Activated naive CD8-positive, alpha-beta T cell (primary cell): ENCODE data around the gene MCRS1.
"Not testable (repeated sequence)": the region's sequence is repeated elsewhere in the genome, so short reads cannot be mapped to it uniquely, and the experiment has no call there.

ENCODE experiments used
- H3K27ac Mint-ChIP-seq: one replicate; pipeline ENCODE4 v1.8.0; 2021; ENCODE audit warnings: mixed read lengths
- H3K27me3 Mint-ChIP-seq: one replicate; pipeline ENCODE4 v1.8.0; 2021; ENCODE audit warnings: mixed read lengths
- H3K36me3 Mint-ChIP-seq: one replicate; pipeline ENCODE4 v1.8.0; 2021; ENCODE audit warnings: mixed read lengths
- H3K4me1 Mint-ChIP-seq: one replicate; pipeline ENCODE4 v1.8.0; 2021; ENCODE audit warnings: low read depth, mixed read lengths
- H3K4me3 Mint-ChIP-seq: one replicate; pipeline ENCODE4 v1.8.0; 2021; ENCODE audit warnings: mild to moderate bottlenecking, mixed read lengths
- H3K9me3 Mint-ChIP-seq: one replicate; pipeline ENCODE4 v1.8.0; 2021; ENCODE audit warnings: low read depth, mixed read lengths

MCRS1 gene

GRCh38 chr12:49533331-49533730 is 34.6 kb downstream of the MCRS1 start:
- no peak overlapping the region for H3K27ac Mint-ChIP-seq
- no peak overlapping the region for H3K4me3 Mint-ChIP-seq
- H3K9me3 Mint-ChIP-seq = no peaks in the 10 kb centered on the region
- no peaks in the 10 kb centered on the region for H3K36me3 Mint-ChIP-seq
- H3K27me3 Mint-ChIP-seq = no peaks in the 10 kb centered on the region
- peaks cover 5% of the 10 kb centered on the region for H3K4me1 Mint-ChIP-seq

DNA sequence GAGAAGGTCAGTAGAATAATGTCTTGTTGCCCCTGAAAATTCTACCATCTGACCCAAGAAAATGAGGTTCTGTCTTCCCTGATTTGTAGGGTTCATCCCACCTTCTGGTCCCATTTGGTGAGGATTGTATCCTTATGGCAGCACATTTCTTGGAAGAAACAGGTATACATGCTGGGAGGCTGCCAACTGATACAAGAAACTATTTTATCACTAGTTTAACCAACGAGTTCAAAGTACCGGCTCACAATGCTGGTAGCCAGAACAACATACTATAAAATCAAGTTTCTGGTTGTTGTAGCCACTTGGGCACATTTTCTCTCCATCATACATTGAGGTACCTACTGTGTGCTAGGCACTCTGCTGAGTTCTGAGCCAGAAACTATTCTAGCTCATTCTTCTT is 36.2 kb downstream of the MCRS1 start:
- no peaks in the 10 kb centered on the region for H3K27me3 Mint-ChIP-seq
- no peaks in the 10 kb centered on the region for H3K36me3 Mint-ChIP-seq
- H3K9me3 Mint-ChIP-seq = no peaks in the 10 kb centered on the region
- no peak overlapping the region for H3K4me3 Mint-ChIP-seq
- no peak overlapping the region for H3K27ac Mint-ChIP-seq
- H3K4me1 Mint-ChIP-seq = no peaks in the 10 kb centered on the region

DNA sequence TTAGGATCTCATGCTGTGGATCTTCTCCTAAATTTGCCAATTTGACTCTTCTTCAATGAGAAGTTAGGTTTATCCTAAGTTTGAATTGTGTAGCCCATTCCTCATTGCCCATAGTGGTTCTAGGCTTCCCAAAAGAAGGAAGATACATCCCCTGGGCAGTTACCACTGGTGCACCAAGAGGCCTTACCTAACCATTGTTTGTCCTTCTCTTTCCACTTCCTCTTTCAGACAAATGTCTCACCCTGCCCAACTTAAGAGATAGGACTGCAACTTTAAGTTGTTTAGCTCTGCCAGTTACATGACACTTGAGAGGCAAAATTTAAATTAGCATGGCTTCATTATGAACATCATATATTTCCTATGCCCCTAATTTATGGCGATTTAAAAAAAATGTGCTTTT is 38.5 kb downstream of the MCRS1 start:
- no peaks in the 10 kb centered on the region for H3K27me3 Mint-ChIP-seq
- no peak overlapping the region for H3K4me3 Mint-ChIP-seq
- no peaks in the 10 kb centered on the region for H3K4me1 Mint-ChIP-seq
- no peaks in the 10 kb centered on the region for H3K9me3 Mint-ChIP-seq
- no peak overlapping the region for H3K27ac Mint-ChIP-seq
- peaks cover 9% of the 10 kb centered on the region for H3K36me3 Mint-ChIP-seq

DNA sequence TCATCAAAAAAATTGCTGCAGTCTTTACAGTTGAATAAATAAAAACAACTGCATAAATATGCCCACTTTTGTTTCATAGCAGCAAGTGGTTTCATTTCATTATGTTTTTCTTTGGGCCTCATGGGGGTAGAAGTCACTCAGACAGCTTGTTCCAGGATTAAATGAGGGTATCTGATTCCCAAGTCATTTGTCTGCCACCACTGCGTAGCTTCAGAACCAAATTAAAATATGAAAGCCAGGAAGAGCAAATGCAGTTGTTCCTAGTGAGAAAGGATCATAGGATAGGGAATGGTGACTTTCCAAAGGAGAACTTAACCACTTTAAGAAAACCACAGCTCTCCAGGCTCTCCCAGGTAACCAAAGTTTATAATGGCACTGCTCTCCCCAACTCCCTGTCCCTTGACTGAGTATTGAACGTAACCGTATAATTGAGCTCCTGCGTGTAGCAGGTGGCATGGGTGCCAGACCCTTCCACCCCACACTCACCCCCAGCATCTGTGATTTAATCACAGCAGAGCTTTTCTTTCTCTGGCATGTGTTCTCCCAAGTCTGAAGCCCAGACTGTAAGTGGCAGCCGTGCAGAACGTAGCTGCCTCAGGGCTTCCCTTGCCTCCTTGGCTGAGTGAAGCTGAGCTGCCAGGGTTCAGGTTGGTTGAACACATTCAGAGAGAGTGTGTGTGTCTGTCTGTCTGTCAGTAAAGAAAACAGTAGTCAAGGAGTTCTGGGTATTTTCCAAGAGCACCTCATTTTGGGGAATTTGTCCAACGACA is 40.4 kb downstream of the MCRS1 start:
- no peaks in the 10 kb centered on the region for H3K4me1 Mint-ChIP-seq
- peaks cover 10% of the 10 kb centered on the region for H3K36me3 Mint-ChIP-seq
- no peak overlapping the region for H3K4me3 Mint-ChIP-seq
- no peaks in the 10 kb centered on the region for H3K27me3 Mint-ChIP-seq
- no peaks in the 10 kb centered on the region for H3K9me3 Mint-ChIP-seq
- H3K27ac Mint-ChIP-seq = no peak overlapping the region

GRCh38 chr12:49525942-49526341 is 42.0 kb downstream of the MCRS1 start:
- no peaks in the 10 kb centered on the region for H3K27me3 Mint-ChIP-seq
- H3K4me3 Mint-ChIP-seq = no peak overlapping the region
- H3K9me3 Mint-ChIP-seq = no peaks in the 10 kb centered on the region
- no peak overlapping the region for H3K27ac Mint-ChIP-seq
- H3K36me3 Mint-ChIP-seq = peaks cover 11% of the 10 kb centered on the region
- H3K4me1 Mint-ChIP-seq = no peaks in the 10 kb centered on the region

DNA sequence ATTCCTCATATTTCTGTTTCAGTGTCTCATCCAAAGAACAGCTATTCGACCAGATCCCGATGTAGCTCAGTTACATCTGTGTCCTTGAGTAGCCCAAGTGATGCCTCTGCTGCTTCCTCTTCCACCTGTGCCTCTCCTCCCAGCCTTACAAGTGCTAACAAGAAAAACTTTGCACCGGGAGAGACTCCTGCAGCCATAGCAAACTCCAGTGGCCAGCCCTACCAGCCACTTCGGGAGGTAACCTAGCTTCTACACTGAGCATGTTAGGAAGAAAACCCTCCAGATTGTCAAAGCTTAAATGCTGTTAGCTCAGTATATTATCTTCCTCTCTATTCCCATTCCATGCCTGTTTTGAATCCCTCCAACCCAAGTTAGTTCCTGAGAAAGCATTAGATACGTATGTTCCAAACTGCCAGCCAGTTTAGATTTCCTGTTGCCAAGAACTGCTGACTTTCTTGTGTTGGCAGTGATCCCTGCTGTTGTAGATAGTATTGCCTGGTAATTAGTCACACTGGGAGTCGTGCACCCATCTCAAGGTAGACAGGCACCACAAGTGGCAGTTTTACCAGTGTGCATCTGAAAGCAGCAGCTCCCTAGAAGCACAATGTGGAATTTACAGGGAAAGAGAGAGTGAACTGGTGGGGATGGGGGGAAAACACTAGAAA is 43.1 kb downstream of the MCRS1 start:
- Mint-ChIP-seq H3K9me3 (no peaks in the 10 kb centered on the region), H3K27me3 (no peaks in the 10 kb centered on the region), H3K4me1 (no peaks in the 10 kb centered on the region), H3K27ac (no peak overlapping the region), H3K36me3 (peaks cover 11% of the 10 kb centered on the region), H3K4me3 (no peak overlapping the region)

GRCh38 chr12:49521389-49521788 is 46.6 kb downstream of the MCRS1 start:
- Mint-ChIP-seq H3K36me3 (peaks cover 11% of the 10 kb centered on the region), H3K27ac (no peak overlapping the region), H3K27me3 (no peaks in the 10 kb centered on the region), H3K4me1 (peaks cover 9% of the 10 kb centered on the region), H3K4me3 (no peak overlapping the region), H3K9me3 (no peaks in the 10 kb centered on the region)

DNA sequence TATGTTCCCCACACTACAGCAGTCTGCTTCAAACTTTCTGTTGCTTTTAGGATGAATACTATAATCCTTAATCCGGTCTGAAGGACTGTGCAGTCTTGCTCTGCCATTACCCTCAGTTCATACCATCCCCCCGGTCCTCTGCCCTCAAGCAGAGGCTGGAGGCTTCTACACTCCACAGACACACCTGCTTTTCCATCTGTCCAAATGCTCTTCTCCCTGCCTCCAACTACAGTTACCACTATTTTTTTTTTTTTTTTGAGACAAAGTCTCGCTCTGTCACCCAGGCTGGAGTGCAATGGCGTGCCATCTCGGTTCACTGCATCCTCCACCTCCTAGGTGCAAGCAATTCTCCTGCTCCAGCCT is 48.4 kb downstream of the MCRS1 start:
- H3K9me3 Mint-ChIP-seq = no peaks in the 10 kb centered on the region
- H3K27ac Mint-ChIP-seq = no peak overlapping the region
- no peaks in the 10 kb centered on the region for H3K27me3 Mint-ChIP-seq
- peaks cover 2% of the 10 kb centered on the region for H3K36me3 Mint-ChIP-seq
- no peak overlapping the region for H3K4me3 Mint-ChIP-seq
- H3K4me1 Mint-ChIP-seq = peaks cover 9% of the 10 kb centered on the region

DNA sequence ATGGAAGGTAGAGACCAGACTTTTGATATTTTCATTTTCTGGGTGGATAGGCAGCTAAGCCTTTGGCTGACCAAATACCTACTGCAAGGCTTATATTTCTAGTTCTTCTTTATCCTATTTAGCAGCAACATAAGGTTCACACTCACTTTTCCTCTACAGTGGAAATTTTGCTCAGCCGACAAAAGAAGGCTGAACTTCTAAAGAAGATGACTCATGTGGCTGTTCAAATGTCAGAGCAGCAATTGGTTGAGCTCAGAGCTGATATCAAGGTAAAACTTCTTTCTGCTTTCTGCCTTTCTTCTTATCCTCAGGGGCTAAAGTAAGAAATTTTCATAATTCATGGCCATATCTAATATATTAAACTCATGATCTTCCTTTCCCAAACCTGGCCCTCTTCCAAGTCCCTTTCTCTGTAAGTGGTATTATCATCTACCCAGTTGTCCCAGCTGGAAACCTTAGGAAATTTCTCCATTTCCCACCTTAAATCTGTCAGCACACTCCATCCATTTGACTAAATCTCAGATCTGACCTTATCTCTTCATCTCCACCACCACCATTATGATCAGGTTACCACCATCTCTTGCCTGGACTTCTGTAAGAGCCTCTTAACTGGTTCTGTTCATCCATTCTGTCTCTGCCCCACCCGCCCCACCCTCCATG is 48.9 kb downstream of the MCRS1 start:
- peaks cover 9% of the 10 kb centered on the region for H3K4me1 Mint-ChIP-seq
- H3K9me3 Mint-ChIP-seq = no peaks in the 10 kb centered on the region
- no peaks in the 10 kb centered on the region for H3K27me3 Mint-ChIP-seq
- H3K36me3 Mint-ChIP-seq = peaks cover 2% of the 10 kb centered on the region
- H3K4me3 Mint-ChIP-seq = no peak overlapping the region
- no peak overlapping the region for H3K27ac Mint-ChIP-seq

GRCh38 chr12:49515266-49515665 is 52.7 kb downstream of the MCRS1 start:
- Mint-ChIP-seq H3K27ac (no peak overlapping the region), H3K4me3 (no peak overlapping the region), H3K9me3 (no peaks in the 10 kb centered on the region), H3K36me3 (no peaks in the 10 kb centered on the region), H3K27me3 (no peaks in the 10 kb centered on the region), H3K4me1 (peaks cover 9% of the 10 kb centered on the region)

GRCh38 chr12:49512546-49512945 is 55.4 kb downstream of the MCRS1 start:
- Mint-ChIP-seq H3K4me1 (no peaks in the 10 kb centered on the region), H3K36me3 (no peaks in the 10 kb centered on the region), H3K27ac (no peak overlapping the region), H3K27me3 (no peaks in the 10 kb centered on the region), H3K4me3 (no peak overlapping the region), H3K9me3 (no peaks in the 10 kb centered on the region)

GRCh38 chr12:49511410-49511809 is 56.5 kb downstream of the MCRS1 start:
- Mint-ChIP-seq H3K4me3 (no peak overlapping the region), H3K4me1 (no peaks in the 10 kb centered on the region), H3K36me3 (no peaks in the 10 kb centered on the region), H3K27ac (no peak overlapping the region), H3K27me3 (no peaks in the 10 kb centered on the region), H3K9me3 (no peaks in the 10 kb centered on the region)

DNA sequence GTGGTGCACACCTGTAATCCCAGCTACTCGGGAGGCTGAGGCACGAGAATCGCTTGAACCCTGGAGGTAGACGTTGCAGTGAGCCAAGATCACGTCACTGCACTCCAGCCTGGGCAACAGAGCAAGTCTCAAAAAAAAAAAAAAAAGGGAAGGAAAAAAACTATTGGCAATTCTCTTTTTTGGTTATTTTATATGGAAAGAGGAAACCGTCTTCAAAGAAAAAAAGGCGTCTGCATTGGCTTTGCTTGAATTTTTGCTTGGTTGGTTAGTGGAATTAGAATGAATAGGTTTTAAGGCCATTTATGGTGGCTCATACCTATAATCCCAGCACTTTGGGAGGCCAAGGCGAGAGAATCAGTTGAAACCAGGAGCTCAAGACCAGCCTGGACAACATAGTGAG is 58.3 kb downstream of the MCRS1 start:
- H3K27me3 Mint-ChIP-seq, H3K27ac Mint-ChIP-seq, H3K4me1 Mint-ChIP-seq, H3K9me3 Mint-ChIP-seq, H3K36me3 Mint-ChIP-seq, H3K4me3 Mint-ChIP-seq: not testable (repeated sequence)
